Neural cell (in vitro differentiated cells): Measurements from ENCODE around the gene SLC39A3. TPM values are rescaled to one million over a fixed set of nuclear protein-coding genes. Genes with fewer than 3 reads are reported as not detected.

Experiments used
- H2AFZ ChIP-seq: fragments of 200-600, 300-800 bp; sonication (generic), shearing (Covaris generic); 2 replicates; pipeline ENCODE4 v1.6.0; 2014; ENCODE audit warnings: low read depth, mild to moderate bottlenecking, antibody characterized with exemption, low read length, moderate library complexity
- H3F3A ChIP-seq: fragments of 200-600 bp; shearing (Covaris generic); 2 replicates; pipeline ENCODE4 v1.6.1; 2016; ENCODE audit warnings: mild to moderate bottlenecking, moderate library complexity, mixed read lengths, antibody characterized with exemption, low read length; ENCODE audit not compliant: insufficient read depth, poor library complexity, severe bottlenecking
- H3K27ac ChIP-seq: fragments of 200-600, 300-800 bp; sonication (generic), shearing (Covaris generic); 2 replicates; pipeline ENCODE4 v1.5.1; 2014; ENCODE audit warnings: mild to moderate bottlenecking, low read length, moderate library complexity
- H3K27me3 ChIP-seq: fragments of 300-800, 200-600 bp; sonication (generic), shearing (Covaris generic); 2 replicates; pipeline ENCODE4 v1.6.0; 2014; ENCODE audit warnings: mild to moderate bottlenecking, low read depth, low read length, moderate library complexity; ENCODE audit not compliant: insufficient read depth
- H3K36me3 ChIP-seq: fragments of 300-800, 200-600 bp; sonication (generic), shearing (Covaris generic); 2 replicates; pipeline ENCODE4 v1.5.1; 2014; ENCODE audit warnings: mild to moderate bottlenecking, antibody characterized with exemption, low read length, moderate library complexity; ENCODE audit not compliant: insufficient read depth
- H3K4me2 ChIP-seq: fragments of 300-800, 200-600 bp; sonication (generic), shearing (Covaris generic); 2 replicates; pipeline ENCODE4 v1.6.0; 2014; ENCODE audit warnings: mild to moderate bottlenecking, low read length
- H3K4me3 ChIP-seq: fragments of 300-800, 200-600 bp; sonication (generic), shearing (Covaris generic); 2 replicates; pipeline ENCODE4 v1.5.1; 2014; ENCODE audit warnings: mild to moderate bottlenecking, low read length, moderate library complexity
- H3K79me2 ChIP-seq: fragments of 200-600 bp; shearing (Covaris generic); replicated peaks from 2 replicates; pipeline ENCODE4 v1.6.0; 2014; ENCODE audit warnings: mild to moderate bottlenecking, low read length, moderate library complexity; ENCODE audit not compliant: insufficient read depth
- H3K9ac ChIP-seq: fragments of 300-800, 200-600 bp; sonication (generic), shearing (Covaris generic); 2 replicates; pipeline ENCODE4 v1.6.1; 2016; ENCODE audit warnings: mild to moderate bottlenecking, low read length, mixed read lengths
- H3K9me2 ChIP-seq: fragments of 200-600 bp; shearing (Covaris generic); 2 replicates; pipeline ENCODE4 v1.6.1; 2016; ENCODE audit warnings: mild to moderate bottlenecking, low read length, mixed read lengths; ENCODE audit not compliant: insufficient read depth
- H3K9me3 ChIP-seq: fragments of 200-600, 300-800 bp; sonication (generic), shearing (Covaris generic); 2 replicates; pipeline ENCODE4 v1.6.1; 2016; ENCODE audit warnings: mild to moderate bottlenecking, mixed run types, low read length, moderate library complexity, mixed read lengths
- H4K20me1 ChIP-seq: fragments of 200-600 bp; shearing (Covaris generic); 2 replicates; pipeline ENCODE4 v1.6.1; 2016; ENCODE audit warnings: mild to moderate bottlenecking, mixed run types; ENCODE audit not compliant: insufficient read depth
- CTCF ChIP-seq: fragments of 450-650 bp; IDR thresholded peaks from 2 replicates; pipeline ENCODE4 v1.5.1; 2014; ENCODE audit warnings: antibody characterized with exemption, mild to moderate bottlenecking, moderate library complexity; ENCODE audit not compliant: poor library complexity, severe bottlenecking
- EP300 ChIP-seq: fragments of 450-650 bp; conservative IDR thresholded peaks from 2 replicates; pipeline ENCODE4 v1.6.1; 2014; ENCODE audit warnings: antibody characterized with exemption, mild to moderate bottlenecking, moderate library complexity; ENCODE audit not compliant: poor library complexity, severe bottlenecking
- EZH2 ChIP-seq: fragments of 200-600, 300-800 bp; shearing (Covaris generic), sonication (generic); IDR thresholded peaks from 2 replicates; pipeline ENCODE4 v1.6.1; 2014; ENCODE audit warnings: antibody characterized with exemption, low read length, borderline replicate concordance, mild to moderate bottlenecking; ENCODE audit not compliant: insufficient read depth, poor library complexity, severe bottlenecking
- MXI1 ChIP-seq: fragments of 450-650 bp; conservative IDR thresholded peaks from 2 replicates; pipeline ENCODE4 v1.6.1; 2014; ENCODE audit warnings: antibody characterized with exemption, mild to moderate bottlenecking; ENCODE audit not compliant: poor library complexity, severe bottlenecking
- POLR2AphosphoS5 ChIP-seq: IDR thresholded peaks from 2 replicates; pipeline ENCODE4 v1.6.1; 2012
- RAD21 ChIP-seq: fragments of 450-650 bp; conservative IDR thresholded peaks from 2 replicates; pipeline ENCODE4 v1.6.1; 2014; ENCODE audit warnings: antibody characterized with exemption, mild to moderate bottlenecking, moderate library complexity
- REST ChIP-seq: IDR thresholded peaks from 2 replicates; pipeline ENCODE4 v1.6.1; 2012; ENCODE audit warnings: borderline replicate concordance
- SMC3 ChIP-seq: fragments of 450-650 bp; conservative IDR thresholded peaks from 2 replicates; pipeline ENCODE4 v1.6.1; 2014; ENCODE audit warnings: antibody characterized with exemption, mild to moderate bottlenecking, moderate library complexity; ENCODE audit not compliant: poor library complexity
- TAF1 ChIP-seq: IDR thresholded peaks from 2 replicates; pipeline ENCODE4 v1.6.1; 2012; ENCODE audit warnings: low read depth
- polyA plus RNA-seq: library from polyadenylated mRNA; depleted of rRNA; stranded (reverse); fragments of >200 nt; gene quantifications from 2 replicates; pipeline ENCODE4 v1.2.3, GENCODE V29; 2014

Gene SLC39A3
- polyA plus RNA-seq, 1 donor from 2014 or later, result 72.8 TPM

GRCh38 chr19:2736550-2737190, 3.1 kb downstream of the SLC39A3 start:
- Histone ChIP-seq H3K27me3 (peaks cover 1% of the 10 kb centered on the region), H3K9me2 (no peaks in the 10 kb centered on the region), H3K27ac (no peak overlapping the region), H3K36me3 (no peaks in the 10 kb centered on the region), H4K20me1 (no peaks in the 10 kb centered on the region), H3K9ac (no peak overlapping the region), H3F3A (no peaks in the 10 kb centered on the region), H3K79me2 (peaks cover 7% of the 10 kb centered on the region), H3K4me2 (no peak overlapping the region), H3K9me3 (no peaks in the 10 kb centered on the region), H2AFZ (no peak overlapping the region), H3K4me3 (no peak overlapping the region)
- no peak for TF ChIP-seq TAF1
- TF ChIP-seq RAD21, result no peak
- TF ChIP-seq EZH2, result no peak
- TF ChIP-seq MXI1, result no peak
- TF ChIP-seq REST, result no peak
- TF ChIP-seq POLR2AphosphoS5, result no peak
- TF ChIP-seq CTCF, result no peak

GRCh38 chr19:2735374-2735773, 4.4 kb downstream of the SLC39A3 start:
- Histone ChIP-seq H3K9ac (no peak overlapping the region), H3K79me2 (peaks cover 7% of the 10 kb centered on the region), H3F3A (no peaks in the 10 kb centered on the region), H2AFZ (no peak overlapping the region), H3K9me2 (no peaks in the 10 kb centered on the region), H3K4me2 (no peak overlapping the region), H3K27ac (no peak overlapping the region), H4K20me1 (no peaks in the 10 kb centered on the region), H3K36me3 (no peaks in the 10 kb centered on the region), H3K9me3 (no peaks in the 10 kb centered on the region), H3K4me3 (no peak overlapping the region), H3K27me3 (no peaks in the 10 kb centered on the region)
- TF ChIP-seq MXI1 (no peak), EZH2 (no peak), POLR2AphosphoS5 (no peak), CTCF (no peak), RAD21 (no peak), SMC3 (no peak), REST (no peak), EP300 (no peak), TAF1 (no peak)
